CD4-positive, alpha-beta T cell (primary cell): Measurements from ENCODE around the gene FBN3. TPM values are rescaled to one million over a fixed set of nuclear protein-coding genes. Genes with fewer than 3 reads are reported as not detected.

Experiments used
- ATAC-seq: fragments of 200-7000 bp; cut with Tn5 transposase; one replicate; pipeline ENCODE4 v1.10.0; 2022; ENCODE audit warnings: mild to moderate bottlenecking; ENCODE audit not compliant: poor library complexity
- CTCF ChIA-PET: fragments of 350-600 bp; sonication (Branson Sonifier 250); formaldehyde crosslinking; loops from one replicate; lab custom pipeline; 2021; ENCODE audit warnings: antibody characterized with exemption, inconsistent platforms; lab: Charles Lee
- POLR2A ChIA-PET: fragments of 350-600 bp; sonication (Branson Sonifier 250); formaldehyde crosslinking; loops from one replicate; lab custom pipeline; 2021; ENCODE audit warnings: antibody characterized with exemption, inconsistent platforms; lab: Charles Lee
- DNase-seq, 14 experiments: peaks; one replicate each; pipeline ENCODE4 v3.0.0-alpha.2; 2013 to 2020; ENCODE audit warnings: mixed read lengths in 2 of 14
- H3K27ac ChIP-seq, 2 donors: one replicate each; pipeline versions ENCODE4 v1.5.1 to v1.7.0; 2013; ENCODE audit warnings: low read length in 2 of 2, low read depth in 1 of 2, mild to moderate bottlenecking in 1 of 2
- H3K27me3 ChIP-seq, 2 experiments: 1 replicate in 1 of 2; 2 replicates in 1 of 2; pipeline versions ENCODE4 v1.6.1 to v1.7.0; 2013; ENCODE audit warnings: low read length in 2 of 2, control low read depth in 1 of 2, mild to moderate bottlenecking in 1 of 2, moderate library complexity in 1 of 2; ENCODE audit not compliant: insufficient read depth in 2 of 2, control insufficient read depth in 1 of 2
- H3K36me3 ChIP-seq: one replicate; pipeline ENCODE4 v1.6.1; 2013; ENCODE audit warnings: low read length, control low read depth; ENCODE audit not compliant: insufficient read depth
- H3K4me1 ChIP-seq: one replicate; pipeline ENCODE4 v1.6.1; 2013; ENCODE audit warnings: low read length, control low read depth; ENCODE audit not compliant: insufficient read depth
- H3K4me3 ChIP-seq: one replicate; pipeline ENCODE4 v1.5.1; 2013; ENCODE audit warnings: mild to moderate bottlenecking, low read length, moderate library complexity
- H3K9me3 ChIP-seq, 2 experiments: 1 replicate in 1 of 2; 2 replicates in 1 of 2; pipeline versions ENCODE4 v1.6.1 to v1.7.0; 2013; ENCODE audit warnings: low read length in 2 of 2, mild to moderate bottlenecking in 2 of 2, control low read depth in 1 of 2, moderate library complexity in 1 of 2; ENCODE audit not compliant: control insufficient read depth in 1 of 2, insufficient read depth in 1 of 2
- H3K27ac Mint-ChIP-seq: one replicate; pipeline ENCODE4 v1.8.0; 2020; ENCODE audit warnings: mixed read lengths
- H3K27me3 Mint-ChIP-seq: one replicate; pipeline ENCODE4 v1.8.0; 2021; ENCODE audit warnings: mixed read lengths
- H3K36me3 Mint-ChIP-seq: one replicate; pipeline ENCODE4 v1.8.0; 2021; ENCODE audit warnings: low read depth, mixed read lengths
- H3K4me1 Mint-ChIP-seq: one replicate; pipeline ENCODE4 v1.8.0; 2021; ENCODE audit warnings: low read depth, mixed read lengths
- H3K4me3 Mint-ChIP-seq: one replicate; pipeline ENCODE4 v1.8.0; 2020; ENCODE audit warnings: mild to moderate bottlenecking, mixed read lengths
- H3K9me3 Mint-ChIP-seq: one replicate; pipeline ENCODE4 v1.8.0; 2020; ENCODE audit warnings: mixed read lengths
- CTCF ChIP-seq: fragments of 200-600 bp; IDR thresholded peaks from one replicate; pipeline ENCODE4 v1.8.0; 2022; ENCODE audit warnings: antibody characterized with exemption, mild to moderate bottlenecking
- intact Hi-C, 2 experiments: fragments of 100-400 bp; cut with DNase I in 1 of 2; cut with micrococcal nuclease in 1 of 2; formaldehyde crosslinking; loops; one replicate each; pipeline versions ENCODE4 v1.15.1 to v1.9.0; 2023 to 2025; cut with DNase I, micrococcal nuclease
- total RNA-seq, 174 experiments: library from RNA in 2 of 174; stranded (reverse) in 2 of 174; gene quantifications; one replicate each; pipeline ENCODE4 v1.2.3 and lab custom pipeline; 2021 to 2026

Gene FBN3
- total RNA-seq, 2 experiments from 2014 or later: not detected

GRCh38 chr19:8056533-8056932, 92.9 kb downstream of the FBN3 start:
- intact Hi-C loops: no loop called here
- H3K4me3 Mint-ChIP-seq: no peak overlapping the region
- H3K27ac Mint-ChIP-seq: no peak overlapping the region
- Histone ChIP-seq H3K4me3 (no peak overlapping the region), H3K27me3 (no peaks in the 10 kb centered on the region), H3K36me3 (no peaks in the 10 kb centered on the region), H3K4me1 (peaks cover 8% of the 10 kb centered on the region), H3K9me3 (no peaks in the 10 kb centered on the region), H3K27ac (no peak overlapping the region)
- H3K36me3 Mint-ChIP-seq: no peaks in the 10 kb centered on the region
- no peaks in the 10 kb centered on the region for H3K27me3 Mint-ChIP-seq
- no peaks in the 10 kb centered on the region for H3K9me3 Mint-ChIP-seq
- no peak for ATAC-seq
- TF ChIP-seq CTCF: no peak
- no peak for DNase-seq
- H3K4me1 Mint-ChIP-seq: peaks cover 7% of the 10 kb centered on the region
- ChIA-PET CTCF (no interaction called here), POLR2A (no interaction called here)

- peaks cover 22% of the 10 kb centered on the region for H3K4me1 ChIP-seq
- intact Hi-C loops: no loop called here
- TF ChIP-seq CTCF: no peak
- DNase-seq (no peak), ATAC-seq (no peak)
- Mint-ChIP-seq H3K27ac (no peak overlapping the region), H3K9me3 (no peaks in the 10 kb centered on the region), H3K36me3 (no peaks in the 10 kb centered on the region), H3K4me3 (no peak overlapping the region), H3K4me1 (peaks cover 14% of the 10 kb centered on the region), H3K27me3 (no peaks in the 10 kb centered on the region)
- CTCF ChIA-PET: interaction anchor here (0.7 kb wide), 1 partner anchor 152 kb away, joined by 3 read pairs; no protein-coding TSS in a partner anchor
- no peak overlapping the region for H3K27ac ChIP-seq
- no peaks in the 10 kb centered on the region for H3K27me3 ChIP-seq
- no peak overlapping the region for H3K4me3 ChIP-seq
- peaks cover 0 to 8% of the 10 kb centered on the region in 2 experiments for H3K9me3 ChIP-seq
- POLR2A ChIA-PET: no interaction called here
- no peaks in the 10 kb centered on the region for H3K36me3 ChIP-seq
Observed at GRCh38 chr19:8054169-8054568, 95.2 kb downstream of the FBN3 start.

- H3K27ac ChIP-seq: no peak within 1 kb of the TSS
- no peaks in the 10 kb centered on the region for H3K9me3 Mint-ChIP-seq
- H3K4me1 ChIP-seq: peaks cover 22% of the 10 kb centered on the region
- peaks cover 0 to 8% of the 10 kb centered on the region in 2 experiments for H3K9me3 ChIP-seq
- DNase-seq: no peak
- intact Hi-C loops: no loop called here
- H3K36me3 ChIP-seq: no peaks in the 10 kb centered on the region
- CTCF ChIA-PET: no interaction called here
- H3K4me1 Mint-ChIP-seq: peaks cover 14% of the 10 kb centered on the region
- no peaks in the 10 kb centered on the region for H3K36me3 Mint-ChIP-seq
- H3K4me3 ChIP-seq: no peak within 1 kb of the TSS
- H3K27me3 ChIP-seq: no peaks in the 10 kb centered on the region
- TF ChIP-seq CTCF: no peak
- peak within 1 kb of the TSS; percentile 62 for H3K27ac Mint-ChIP-seq
- no peak for ATAC-seq
- no peak within 1 kb of the TSS for H3K4me3 Mint-ChIP-seq
- H3K27me3 Mint-ChIP-seq: peaks cover 2% of the 10 kb centered on the region
- POLR2A ChIA-PET: no interaction called here
Observed at GRCh38 chr19:8052464-8052859, 96.9 kb downstream of the FBN3 start, which contains the start of gene CCL25. CCL25 (plus strand) TSS chr19:8052760; CDS start chr19:8053050, 290 bp downstream.
